A549 (cell line): ENCODE measurements around the gene NR2C2.

Source experiments
- HOXB13 ChIP-seq: fragments of 250-450 bp; sonication (Bioruptor Pico); IDR thresholded peaks from 2 replicates; pipeline ENCODE4 v1.5.0; 2020; ENCODE audit warnings: low read depth, mild to moderate bottlenecking, moderate library complexity
- MAFK ChIP-seq: fragments of 450-650 bp; IDR thresholded peaks from 2 replicates; pipeline ENCODE4 v1.6.1; 2014; ENCODE audit not compliant: partially characterized antibody
- RFX5 ChIP-seq: fragments of 450-650 bp; IDR thresholded peaks from 2 replicates; pipeline ENCODE4 v1.7.1; 2014; ENCODE audit warnings: antibody characterized with exemption, mild to moderate bottlenecking, moderate library complexity
- TF ChIP-seq, protein P1 (sequence below): IDR thresholded peaks from 2 replicates; pipeline ENCODE4 v1.6.1; 2012

DNA sequence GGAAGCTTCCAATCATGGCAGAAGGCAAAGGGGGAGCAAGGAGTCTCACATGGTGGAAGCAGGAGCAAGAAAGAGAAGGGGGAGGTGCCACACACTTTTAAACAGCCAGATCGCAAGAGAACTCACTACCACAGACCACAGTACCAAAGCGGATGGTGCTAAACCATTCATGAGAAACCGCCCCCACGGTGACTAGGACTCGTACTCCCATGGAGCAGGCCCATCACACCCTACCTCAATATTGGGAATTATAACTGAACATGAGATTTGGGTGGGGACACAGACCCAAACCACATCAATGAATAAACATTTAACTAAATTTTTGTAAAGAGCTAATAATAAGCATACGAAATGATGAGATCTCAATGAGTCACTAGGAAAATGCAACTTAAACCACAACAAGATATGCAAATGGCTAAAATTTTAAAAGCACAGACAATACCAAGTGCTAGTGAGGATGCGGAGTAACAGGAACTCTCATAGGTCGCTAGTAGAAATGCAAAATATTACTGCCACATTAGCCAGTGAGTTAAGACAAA, 107.7 kb downstream of the NR2C2 start:
- no peak for TF ChIP-seq MAFK
- no peak for TF ChIP-seq RFX5
- TF ChIP-seq, protein P1, sequence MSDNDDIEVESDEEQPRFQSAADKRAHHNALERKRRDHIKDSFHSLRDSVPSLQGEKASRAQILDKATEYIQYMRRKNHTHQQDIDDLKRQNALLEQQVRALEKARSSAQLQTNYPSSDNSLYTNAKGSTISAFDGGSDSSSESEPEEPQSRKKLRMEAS: no peak
- TF ChIP-seq HOXB13 (CRISPR knock-in tag): no peak
